ENCODE results near the gene VAV3. TPM values are rescaled to one million over a fixed set of nuclear protein-coding genes. Genes with fewer than 3 reads are reported as not detected.
A peak's percentile ranks its signal among the peaks of the same experiment; 100 is the strongest.

Gene VAV3
- polyA plus RNA-seq, 1 donor from 2014 or later = 7.9 TPM

DNA sequence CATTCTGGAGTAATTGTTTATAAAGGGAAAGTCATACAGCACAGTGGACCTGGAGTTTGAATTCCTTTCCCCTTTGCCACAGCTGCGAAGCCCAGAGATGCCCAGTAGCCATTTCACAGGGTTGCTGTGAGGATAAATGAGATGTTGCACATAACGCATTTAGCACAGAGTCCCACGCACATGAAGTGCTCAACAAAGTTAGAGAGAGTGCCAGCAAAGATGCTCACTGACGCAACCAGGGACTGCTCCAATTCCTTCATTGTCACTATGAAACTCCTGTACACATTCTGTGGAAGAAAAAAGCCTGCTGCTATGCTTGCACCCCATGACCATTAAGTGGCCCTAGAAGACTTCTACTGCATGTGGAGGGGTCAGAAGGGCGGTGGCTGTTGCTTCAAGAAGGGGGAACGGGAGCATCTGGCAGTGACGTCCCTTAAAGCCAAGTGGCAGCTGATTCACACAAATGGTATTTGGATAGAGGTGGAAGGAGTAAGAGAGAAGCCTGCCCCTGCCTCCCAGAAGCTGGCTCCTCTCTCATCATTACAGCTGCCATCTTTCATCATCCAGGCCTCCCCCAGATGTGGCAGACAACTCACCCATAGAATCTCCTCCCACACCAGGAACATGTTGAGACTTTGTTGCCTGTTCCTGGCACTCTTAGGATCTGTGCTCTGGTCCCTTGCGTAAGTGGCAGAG lies 26.5 kb upstream of the VAV3 start:
- Mint-ChIP-seq H3K9me3 (no peaks in the 10 kb centered on the region), H3K4me1 (no peaks in the 10 kb centered on the region), H3K4me3 (no peak overlapping the region), H3K36me3 (peaks cover 5% of the 10 kb centered on the region), H3K27me3 (no peaks in the 10 kb centered on the region), H3K27ac (no peak overlapping the region)

- Mint-ChIP-seq H3K27me3 (no peaks in the 10 kb centered on the region), H3K4me3 (no peak overlapping the region), H3K4me1 (no peaks in the 10 kb centered on the region), H3K36me3 (peaks cover 3% of the 10 kb centered on the region), H3K9me3 (no peaks in the 10 kb centered on the region), H3K27ac (peak overlapping the region in 1 of 3 donors; percentile 59)
These were observed 25.6 kb upstream of the VAV3 start for GRCh38 chr1:107990606-107991005.

DNA sequence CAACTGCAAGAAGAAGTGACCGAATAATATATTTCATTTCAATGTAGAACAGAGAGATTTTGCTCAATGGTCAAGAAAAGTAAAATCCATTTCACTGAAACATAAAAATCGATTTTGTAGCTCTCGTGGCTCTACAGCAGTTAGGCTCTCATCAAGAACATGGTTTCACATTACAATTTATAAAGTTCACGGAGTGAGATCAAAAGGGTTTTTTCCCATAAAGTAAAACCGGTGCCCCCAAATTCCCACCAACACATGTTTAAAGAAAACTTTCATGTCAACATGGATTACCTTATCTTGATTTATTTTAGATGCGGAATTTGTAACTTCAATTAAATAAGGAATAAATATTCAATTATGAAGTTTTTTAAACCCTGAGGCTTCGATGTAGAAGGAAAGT lies 16.3 kb upstream of the VAV3 start:
- Mint-ChIP-seq H3K27ac (no peak overlapping the region), H3K9me3 (no peaks in the 10 kb centered on the region), H3K4me3 (no peak overlapping the region)

GRCh38 chr1:107979926-107980325 lies 14.9 kb upstream of the VAV3 start:
- Mint-ChIP-seq H3K27ac (no peak overlapping the region), H3K4me3 (no peak overlapping the region), H3K36me3 (peaks cover 2% of the 10 kb centered on the region), H3K4me1 (peaks cover 4 to 9% (median 7%) of the 10 kb centered on the region in 3 donors), H3K9me3 (no peaks in the 10 kb centered on the region), H3K27me3 (no peaks in the 10 kb centered on the region)

More for the DNA sequence above, 16.3 kb upstream of the VAV3 start:
- peaks cover 4 to 9% (median 7%) of the 10 kb centered on the region in 3 donors for H3K4me1 Mint-ChIP-seq
- peaks cover 2% of the 10 kb centered on the region for H3K36me3 Mint-ChIP-seq
- no peaks in the 10 kb centered on the region for H3K27me3 Mint-ChIP-seq

DNA sequence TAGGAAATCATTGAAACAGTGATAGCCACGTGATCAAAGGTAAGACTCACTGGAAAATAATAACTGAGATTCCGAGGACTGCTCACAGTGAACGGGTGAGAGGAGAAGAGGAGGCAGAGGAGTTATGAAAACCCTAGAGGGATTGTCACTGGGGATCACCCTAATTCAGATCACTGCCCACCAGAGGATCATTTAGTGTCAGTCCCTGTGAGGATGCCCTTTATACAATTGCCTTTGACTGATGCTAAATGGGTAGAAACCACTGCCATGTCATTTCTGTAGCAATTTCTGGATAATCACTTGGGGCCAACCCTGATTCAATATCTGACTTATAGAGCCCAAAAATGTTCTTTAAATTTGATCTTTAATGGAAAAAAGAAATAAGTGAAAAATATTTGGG lies 14.1 kb upstream of the VAV3 start:
- peaks cover 2% of the 10 kb centered on the region for H3K27me3 Mint-ChIP-seq
- peak overlapping the region in 1 of 4 donors; percentile 35 for H3K4me3 Mint-ChIP-seq
- peaks cover 4 to 9% (median 9%) of the 10 kb centered on the region in 3 donors for H3K4me1 Mint-ChIP-seq
- no peak overlapping the region for H3K27ac Mint-ChIP-seq
- no peaks in the 10 kb centered on the region for H3K9me3 Mint-ChIP-seq
- H3K36me3 Mint-ChIP-seq = peaks cover 5% of the 10 kb centered on the region

- Mint-ChIP-seq H3K4me1 (peaks cover 8 to 9% (median 9%) of the 10 kb centered on the region in 3 donors), H3K27me3 (peaks cover 2% of the 10 kb centered on the region), H3K36me3 (peaks cover 5% of the 10 kb centered on the region), H3K9me3 (no peaks in the 10 kb centered on the region), H3K27ac (no peak overlapping the region), H3K4me3 (no peak overlapping the region)
These were observed 11.9 kb upstream of the VAV3 start for GRCh38 chr1:107976836-107977235.

DNA sequence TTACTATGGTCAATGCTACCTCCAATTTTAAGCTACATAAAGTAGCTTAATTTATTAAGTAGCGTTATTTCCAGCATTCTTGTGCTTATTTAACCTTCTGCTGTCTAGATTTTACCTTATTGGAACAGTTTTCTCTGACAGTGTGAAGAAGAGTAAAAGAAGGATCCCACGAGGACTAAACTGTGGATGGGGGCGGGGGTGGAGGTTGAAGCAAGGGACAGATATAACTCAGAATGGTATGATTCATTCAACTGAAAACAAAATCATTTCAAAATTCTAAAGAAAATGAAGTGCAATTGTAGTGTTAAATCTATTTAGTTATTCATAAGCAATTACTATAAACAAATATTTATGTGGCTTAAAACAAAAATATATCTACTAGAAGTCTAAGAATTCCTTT lies 11.5 kb upstream of the VAV3 start:
- H3K27ac Mint-ChIP-seq = no peak overlapping the region

GRCh38 chr1:107975851-107976250 lies 10.9 kb upstream of the VAV3 start:
- peaks cover 2% of the 10 kb centered on the region for H3K27me3 Mint-ChIP-seq
- peaks cover 8 to 10% (median 9%) of the 10 kb centered on the region in 3 donors for H3K4me1 Mint-ChIP-seq
- H3K4me3 Mint-ChIP-seq = no peak overlapping the region
- no peaks in the 10 kb centered on the region for H3K9me3 Mint-ChIP-seq
- H3K36me3 Mint-ChIP-seq = peaks cover 5% of the 10 kb centered on the region
- no peak overlapping the region for H3K27ac Mint-ChIP-seq

More for the DNA sequence above, 11.5 kb upstream of the VAV3 start:
- Mint-ChIP-seq H3K9me3 (no peaks in the 10 kb centered on the region), H3K4me3 (no peak overlapping the region), H3K27me3 (peaks cover 2% of the 10 kb centered on the region), H3K36me3 (peaks cover 5% of the 10 kb centered on the region), H3K4me1 (peaks cover 8 to 10% (median 9%) of the 10 kb centered on the region in 3 donors)

GRCh38 chr1:107974090-107974489 lies 9.1 kb upstream of the VAV3 start:
- H3K27me3 Mint-ChIP-seq = peaks cover 2% of the 10 kb centered on the region
- H3K36me3 Mint-ChIP-seq = peaks cover 4% of the 10 kb centered on the region
- no peaks in the 10 kb centered on the region for H3K9me3 Mint-ChIP-seq
- peaks cover 6 to 8% (median 8%) of the 10 kb centered on the region in 3 donors for H3K4me1 Mint-ChIP-seq
- no peak overlapping the region for H3K27ac Mint-ChIP-seq
- no peak overlapping the region for H3K4me3 Mint-ChIP-seq

DNA sequence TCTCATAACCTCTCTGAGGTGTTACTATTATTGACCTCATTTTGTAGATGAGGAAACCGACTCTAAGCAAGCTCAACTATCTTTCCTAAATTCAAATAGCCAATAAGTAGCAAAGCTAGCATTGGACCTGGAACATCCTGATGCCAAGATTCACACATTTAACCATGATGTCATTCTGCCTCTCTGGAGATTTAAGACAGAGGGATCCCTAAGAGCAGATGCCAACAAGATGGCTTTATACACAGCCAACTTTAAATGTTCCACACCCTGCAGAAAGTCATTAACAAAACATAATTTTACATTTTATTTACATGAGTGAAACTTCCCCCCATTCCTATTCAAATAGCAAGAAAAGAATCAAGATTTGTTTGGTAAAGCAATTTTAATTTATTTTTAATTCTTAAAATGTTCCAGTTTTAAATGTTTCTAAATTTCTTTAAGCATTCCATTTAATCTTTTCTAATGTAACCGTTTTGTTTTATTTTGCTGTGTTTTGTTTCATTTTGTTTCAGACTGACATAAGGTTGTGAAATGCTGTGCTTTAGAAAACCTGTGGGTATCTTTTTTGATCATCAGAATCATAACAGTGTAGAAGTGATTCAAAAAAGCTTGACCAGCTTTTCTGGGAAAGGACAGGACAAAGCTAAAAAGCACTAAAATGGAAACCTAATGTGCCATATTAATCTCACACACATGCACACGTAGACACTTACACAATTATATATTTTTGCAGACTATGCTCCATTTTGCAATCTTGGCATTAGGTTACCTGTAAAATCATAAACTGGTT lies 7.6 kb upstream of the VAV3 start:
- peaks cover 2% of the 10 kb centered on the region for H3K27me3 Mint-ChIP-seq
- peaks cover 4% of the 10 kb centered on the region for H3K36me3 Mint-ChIP-seq
- no peaks in the 10 kb centered on the region for H3K9me3 Mint-ChIP-seq
- H3K4me3 Mint-ChIP-seq = no peak overlapping the region
- H3K4me1 Mint-ChIP-seq = peaks cover 2 to 8% (median 6%) of the 10 kb centered on the region in 3 donors
- no peak overlapping the region for H3K27ac Mint-ChIP-seq

GRCh38 chr1:107966550-107966949 lies 1.6 kb upstream of the VAV3 start:
- Mint-ChIP-seq H3K4me1 (peaks cover 15 to 24% (median 20%) of the 10 kb centered on the region in 3 donors), H3K36me3 (peaks cover 3% of the 10 kb centered on the region), H3K4me3 (peak overlapping the region in 3 of 4 donors; percentile 29 to 94 (median 56)), H3K27me3 (no peaks in the 10 kb centered on the region), H3K9me3 (no peaks in the 10 kb centered on the region), H3K27ac (no peak overlapping the region)

GRCh38 chr1:107964336-107965109 lies 457 bp downstream of the VAV3 start:
- Mint-ChIP-seq H3K36me3 (peaks cover 5% of the 10 kb centered on the region), H3K27ac (peak overlapping the region; percentile 89 to 98 (median 93)), H3K4me3 (peak overlapping the region; percentile 94 to 100 (median 97)), H3K27me3 (no peaks in the 10 kb centered on the region), H3K4me1 (peaks cover 22 to 27% (median 27%) of the 10 kb centered on the region in 3 donors), H3K9me3 (no peaks in the 10 kb centered on the region)

DNA sequence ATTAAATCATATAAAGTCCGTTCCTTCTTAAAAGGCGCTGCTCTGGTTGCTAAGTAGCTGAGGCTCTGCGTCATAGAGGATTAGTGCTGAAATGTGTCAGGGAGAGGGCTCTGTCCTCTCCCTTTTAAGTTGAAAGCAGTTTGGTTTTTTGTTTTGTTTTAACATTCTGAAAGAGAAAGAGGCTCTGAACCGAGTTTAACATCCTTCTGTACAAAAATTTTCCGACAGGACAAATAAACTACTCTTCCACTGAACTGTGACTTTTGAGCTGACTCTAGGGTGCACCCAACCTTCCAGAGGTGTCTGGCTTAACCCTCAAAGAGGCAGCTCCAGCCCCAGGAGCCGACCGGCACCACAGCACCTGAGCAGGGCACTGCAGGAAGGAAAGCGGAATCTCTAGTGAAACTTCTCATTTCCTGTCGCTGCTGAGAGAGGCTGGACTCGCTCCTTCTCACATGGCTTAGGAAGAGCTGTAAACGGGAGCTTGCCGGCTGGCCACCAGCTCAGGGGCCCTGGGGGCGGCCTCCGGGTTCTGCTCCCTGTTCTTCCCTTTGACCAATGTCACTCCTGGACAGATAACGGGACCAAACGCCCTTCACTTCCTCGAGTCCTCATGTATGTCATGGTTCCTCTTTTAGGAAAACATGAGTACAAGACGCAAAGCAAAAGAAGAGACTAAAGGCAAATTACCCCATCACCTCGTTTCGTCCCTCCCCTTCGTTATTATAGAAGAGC lies 1.2 kb downstream of the VAV3 start:
- H3K27ac Mint-ChIP-seq = peak overlapping the region; percentile 89 to 98 (median 93)
- H3K36me3 Mint-ChIP-seq = peaks cover 5% of the 10 kb centered on the region
- H3K9me3 Mint-ChIP-seq = no peaks in the 10 kb centered on the region
- H3K27me3 Mint-ChIP-seq = no peaks in the 10 kb centered on the region
- H3K4me3 Mint-ChIP-seq = peak overlapping the region; percentile 94 to 100 (median 97)
- H3K4me1 Mint-ChIP-seq = peaks cover 26 to 30% (median 30%) of the 10 kb centered on the region in 3 donors

DNA sequence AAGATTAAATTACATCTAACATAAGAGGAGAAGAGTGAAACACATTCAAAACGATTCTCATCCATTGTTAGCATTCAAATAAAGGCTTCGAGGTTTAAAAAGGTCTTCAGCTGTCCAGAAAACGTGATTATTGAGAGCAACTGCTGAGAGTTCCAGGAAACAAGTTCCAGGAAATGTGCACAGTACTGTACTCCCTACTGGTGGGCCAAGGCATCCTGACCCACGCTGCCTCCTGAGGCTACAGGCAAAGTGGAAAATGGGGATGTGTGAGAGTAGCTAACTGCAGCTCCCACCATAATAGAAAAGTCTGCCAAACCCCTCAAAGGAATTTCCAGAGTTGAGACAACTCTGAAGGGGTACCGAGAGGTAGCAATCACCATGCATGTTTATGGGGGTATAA lies 2.0 kb downstream of the VAV3 start:
- H3K27me3 Mint-ChIP-seq = no peaks in the 10 kb centered on the region
- H3K9me3 Mint-ChIP-seq = no peaks in the 10 kb centered on the region
- peaks cover 26 to 32% (median 30%) of the 10 kb centered on the region in 3 donors for H3K4me1 Mint-ChIP-seq
- peaks cover 5% of the 10 kb centered on the region for H3K36me3 Mint-ChIP-seq
- peak overlapping the region; percentile 94 to 100 (median 97) for H3K4me3 Mint-ChIP-seq
- peak overlapping the region; percentile 89 to 98 (median 93) for H3K27ac Mint-ChIP-seq

Data from IgD-negative memory B cell (primary cell).